Endothelial cell of umbilical vein (primary cell): ENCODE results near the gene SMARCA1.

Source experiments
- CTCF ChIP-seq, 2 donors: IDR thresholded peaks; 1 replicate in 1 of 2; 2 replicates in 1 of 2; pipeline ENCODE4 v1.5.1; 2011; ENCODE audit warnings: low read length in 2 of 2, mild to moderate bottlenecking in 2 of 2, moderate library complexity in 2 of 2, control low read depth in 1 of 2, inconsistent platforms in 1 of 2, low read depth in 1 of 2; ENCODE audit not compliant: insufficient read depth in 1 of 2; ENCODE audit errors: extremely low read depth in 1 of 2
- EZH2 ChIP-seq: IDR thresholded peaks from 2 replicates; pipeline ENCODE4 v1.6.1; 2012; ENCODE audit warnings: borderline replicate concordance, low read depth, mild to moderate bottlenecking, moderate library complexity, low read length, inconsistent platforms; ENCODE audit not compliant: severe bottlenecking
- MAX ChIP-seq: IDR thresholded peaks from 2 replicates; pipeline ENCODE4 v1.6.1; 2011; ENCODE audit not compliant: insufficient read depth, insufficient read length
- POLR2AphosphoS5 ChIP-seq: IDR thresholded peaks from 2 replicates; pipeline ENCODE4 v1.6.1; 2012; ENCODE audit warnings: low read depth, mild to moderate bottlenecking, control low read depth, low read length, moderate library complexity; ENCODE audit not compliant: insufficient read depth

- TF ChIP-seq MAX (no peak), EZH2 (no peak), POLR2AphosphoS5 (no peak), CTCF (IDR thresholded peaks at IDR 0.05; ENCODE audit: extremely low read depth in 1 of 2, insufficient read depth in 1 of 2, low read depth in 1 of 2, low read length in 2 of 2) (no peak)
Measured at GRCh38 chrX:129433945-129434344, 89.3 kb downstream of the SMARCA1 start.
